A673 (cell line): Measurements from ENCODE around the gene CAV1. TPM values are rescaled to one million over a fixed set of nuclear protein-coding genes. Genes with fewer than 3 reads are reported as not detected.

Experiments used
- BruUV-seq: library from RNA; stranded (reverse); fragments of 400-500 nt; replicated peaks from 2 replicates; lab custom pipeline; 2021; lab: Mats Ljungman, UMichigan
- CTCF ChIA-PET: fragments of 300-600 bp; sonication (Branson Sonifier 250); formaldehyde crosslinking; loops from one replicate; lab custom pipeline; 2022; ENCODE audit warnings: antibody characterized with exemption; lab: Charles Lee
- POLR2A ChIA-PET: fragments of 300-600 bp; sonication (Branson Sonifier 250); formaldehyde crosslinking; loops from one replicate; lab custom pipeline; 2022; ENCODE audit warnings: antibody characterized with exemption; ENCODE audit not compliant: low non-redundant PET; lab: Charles Lee
- DNase-seq: peaks from one replicate; pipeline ENCODE4 v3.0.0-alpha.2; 2015; ENCODE audit warnings: low spot score
- H3K27ac ChIP-seq: fragments of 200-600 bp; sonication (generic); 2 replicates; pipeline ENCODE4 v1.5.1; 2016; ENCODE audit warnings: mixed run types, low read depth, mild to moderate bottlenecking, mixed read lengths, antibody characterized with exemption, low read length; ENCODE audit not compliant: poor library complexity, severe bottlenecking
- H3K27me3 ChIP-seq: fragments of 200-600 bp; sonication (generic); replicated peaks from 2 replicates; pipeline ENCODE4 v1.6.1; 2017; ENCODE audit warnings: mixed run types, low read depth, mild to moderate bottlenecking, mixed read lengths, antibody characterized with exemption, low read length; ENCODE audit not compliant: insufficient read depth, poor library complexity
- H3K36me3 ChIP-seq: fragments of 200-600 bp; sonication (generic); 2 replicates; pipeline ENCODE4 v1.6.1; 2016; ENCODE audit warnings: mixed run types, mild to moderate bottlenecking, mixed read lengths, antibody characterized with exemption, low read length; ENCODE audit not compliant: insufficient read depth, poor library complexity, severe bottlenecking
- H3K4me1 ChIP-seq: fragments of 200-600 bp; sonication (generic); 2 replicates; pipeline ENCODE4 v1.6.1; 2017; ENCODE audit warnings: mixed run types, mild to moderate bottlenecking, mixed read lengths, antibody characterized with exemption, low read length; ENCODE audit not compliant: insufficient read depth, poor library complexity, severe bottlenecking
- H3K4me3 ChIP-seq: fragments of 200-600 bp; sonication (generic); 2 replicates; pipeline ENCODE4 v1.5.1; 2016; ENCODE audit warnings: low read depth, mixed run types, mild to moderate bottlenecking, mixed read lengths, low read length; ENCODE audit not compliant: poor library complexity, severe bottlenecking
- H3K9me3 ChIP-seq: fragments of 200-600 bp; sonication (generic); 2 replicates; pipeline ENCODE4 v1.6.1; 2016; ENCODE audit warnings: mixed run types, low read depth, mild to moderate bottlenecking, mixed read lengths, antibody characterized with exemption, low read length; ENCODE audit not compliant: poor library complexity, severe bottlenecking
- EZH2 ChIP-seq: fragments of 200-600 bp; sonication (generic); IDR thresholded peaks from 2 replicates; pipeline ENCODE4 v1.6.1; 2017; ENCODE audit warnings: borderline replicate concordance, low read depth, mild to moderate bottlenecking, mixed read lengths, antibody characterized with exemption, low read length; ENCODE audit not compliant: poor library complexity, severe bottlenecking
- intact Hi-C: fragments of 100-400 bp; cut with micrococcal nuclease; formaldehyde crosslinking; loops from one replicate; pipeline ENCODE4 v1.10.0; 2022; ENCODE audit not compliant: unreplicated experiment
- total RNA-seq: library from RNA; stranded (reverse); gene quantifications from 2 replicates; pipeline ENCODE4 v1.2.3, GENCODE V29; 2021
- TF ChIP-seq, protein P1 (sequence below): fragments of 300-800, 200-600 bp; sonication (generic); conservative IDR thresholded peaks from 2 replicates; pipeline ENCODE4 v1.5.1; 2017; ENCODE audit warnings: low read depth, mild to moderate bottlenecking, antibody characterized with exemption, low read length, moderate library complexity, mixed read lengths

The CAV1 gene
- total RNA-seq, 1 experiment from 2014 or later, result 2,074 TPM

DNA sequence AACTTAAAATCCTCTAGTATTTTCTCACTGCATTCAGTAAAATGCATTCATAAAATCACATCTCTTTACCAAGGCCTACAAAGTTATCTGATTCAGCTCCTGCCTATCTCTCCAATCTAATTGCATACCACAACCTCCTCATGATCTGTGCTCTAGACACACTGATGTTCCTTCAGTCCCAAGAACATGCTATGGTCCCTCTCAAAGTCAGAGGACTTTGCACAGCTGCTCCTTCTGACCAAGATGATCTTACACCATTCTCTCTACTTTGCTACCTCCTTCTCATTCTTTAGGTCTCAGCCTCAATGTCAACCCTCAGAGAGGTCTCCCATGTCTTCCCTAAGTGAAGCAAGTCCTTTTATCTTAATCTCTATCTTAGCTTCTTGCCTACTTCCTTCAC, 45.5 kb downstream of the CAV1 start:
- POLR2A ChIA-PET, result interaction anchor here (0.5 to 0.6 kb wide), 2 partner anchors 44 to 155 kb away, joined by 3 to 10 read pairs; no protein-coding TSS in a partner anchor
- no TSS peak for BruUV-seq
- CTCF ChIA-PET, result no interaction called here

DNA sequence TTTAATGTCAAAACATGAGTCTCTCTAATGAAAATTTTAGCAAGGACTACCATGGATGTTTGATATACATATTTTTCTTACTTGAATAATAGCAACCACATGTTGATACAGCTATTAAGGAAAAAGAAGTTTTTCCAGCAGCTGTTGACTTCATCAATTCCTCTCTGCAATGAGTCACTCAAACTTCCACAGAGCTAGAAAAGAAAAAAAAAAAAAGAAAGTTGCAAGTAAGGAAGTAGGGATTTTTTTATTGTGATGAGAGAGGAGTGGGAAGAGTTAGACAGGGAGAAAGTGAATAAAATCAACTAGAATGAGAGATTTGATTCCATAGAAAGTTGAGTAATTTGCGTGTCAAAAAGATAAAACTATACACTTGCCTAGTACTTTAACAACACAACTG, 46.2 kb downstream of the CAV1 start:
- peak overlapping the region; percentile 10 for H3K27ac ChIP-seq
- peaks cover 72% of the 10 kb centered on the region for H3K4me1 ChIP-seq
- no peaks in the 10 kb centered on the region for H3K9me3 ChIP-seq
- intact Hi-C loops, result no loop called here
- ChIA-PET CTCF (no interaction called here), POLR2A (interaction anchor here (0.6 kb wide), 1 partner anchor 156 kb away, joined by 10 read pairs; no protein-coding TSS in a partner anchor)
- no peaks in the 10 kb centered on the region for H3K36me3 ChIP-seq
- no peak overlapping the region for H3K4me3 ChIP-seq
- TF ChIP-seq, protein P1, sequence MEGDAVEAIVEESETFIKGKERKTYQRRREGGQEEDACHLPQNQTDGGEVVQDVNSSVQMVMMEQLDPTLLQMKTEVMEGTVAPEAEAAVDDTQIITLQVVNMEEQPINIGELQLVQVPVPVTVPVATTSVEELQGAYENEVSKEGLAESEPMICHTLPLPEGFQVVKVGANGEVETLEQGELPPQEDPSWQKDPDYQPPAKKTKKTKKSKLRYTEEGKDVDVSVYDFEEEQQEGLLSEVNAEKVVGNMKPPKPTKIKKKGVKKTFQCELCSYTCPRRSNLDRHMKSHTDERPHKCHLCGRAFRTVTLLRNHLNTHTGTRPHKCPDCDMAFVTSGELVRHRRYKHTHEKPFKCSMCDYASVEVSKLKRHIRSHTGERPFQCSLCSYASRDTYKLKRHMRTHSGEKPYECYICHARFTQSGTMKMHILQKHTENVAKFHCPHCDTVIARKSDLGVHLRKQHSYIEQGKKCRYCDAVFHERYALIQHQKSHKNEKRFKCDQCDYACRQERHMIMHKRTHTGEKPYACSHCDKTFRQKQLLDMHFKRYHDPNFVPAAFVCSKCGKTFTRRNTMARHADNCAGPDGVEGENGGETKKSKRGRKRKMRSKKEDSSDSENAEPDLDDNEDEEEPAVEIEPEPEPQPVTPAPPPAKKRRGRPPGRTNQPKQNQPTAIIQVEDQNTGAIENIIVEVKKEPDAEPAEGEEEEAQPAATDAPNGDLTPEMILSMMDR, result no peak
- TF ChIP-seq EZH2, result no peak
- peak; percentile 60 for DNase-seq
- H3K27me3 ChIP-seq, result no peaks in the 10 kb centered on the region
- no TSS peak for BruUV-seq

More for the DNA sequence above, 45.5 kb downstream of the CAV1 start:
- Histone ChIP-seq H3K9me3 (no peaks in the 10 kb centered on the region), H3K27ac (peak overlapping the region; percentile 10), H3K27me3 (no peaks in the 10 kb centered on the region), H3K4me3 (no peak overlapping the region), H3K4me1 (peaks cover 67% of the 10 kb centered on the region), H3K36me3 (no peaks in the 10 kb centered on the region)
- no peak for TF ChIP-seq EZH2
- TF ChIP-seq, protein P1, result no peak
- intact Hi-C loops, result no loop called here
- no peak for DNase-seq

DNA sequence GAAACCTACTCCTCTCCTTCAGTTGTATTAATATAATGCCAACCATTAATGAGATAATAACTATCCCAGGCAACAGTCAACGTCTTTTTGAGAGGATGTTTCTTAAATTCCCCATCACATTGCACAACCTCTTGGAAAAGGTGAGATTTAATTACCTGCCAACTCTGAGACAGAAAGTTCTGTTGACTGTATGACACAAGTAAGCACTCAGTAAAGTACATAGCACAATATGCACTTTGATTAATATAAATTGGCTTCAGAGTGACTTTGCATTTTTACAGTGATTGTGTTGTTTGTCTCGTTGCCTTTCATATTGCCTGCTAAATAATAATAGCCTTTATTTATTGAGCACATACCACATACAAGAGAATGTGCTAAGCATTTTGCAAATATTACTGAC, 46.7 kb downstream of the CAV1 start:
- TF ChIP-seq, protein P1, result no peak
- no peak for TF ChIP-seq EZH2
- Histone ChIP-seq H3K4me1 (peaks cover 72% of the 10 kb centered on the region), H3K27ac (peak overlapping the region; percentile 5), H3K27me3 (no peaks in the 10 kb centered on the region), H3K9me3 (no peaks in the 10 kb centered on the region), H3K36me3 (no peaks in the 10 kb centered on the region), H3K4me3 (no peak overlapping the region)
- ChIA-PET POLR2A (no interaction called here), CTCF (no interaction called here)
- no peak for DNase-seq
- intact Hi-C loops, result no loop called here
- no TSS peak for BruUV-seq
